NCI-H2227 treated with DMSO at 0.1 percent for 48 hours (cell line): ENCODE data around the gene TENM4.

Experiments used
- DNase-seq: peaks from one replicate; lab custom pipeline; 2025; lab: John Stamatoyannopoulos, UW

Gene TENM4

GRCh38 chr11:78810559-78811009 lies 630.2 kb downstream of the TENM4 start:
- peak; percentile 18 for DNase-seq

GRCh38 chr11:78809931-78810541 lies 630.8 kb downstream of the TENM4 start:
- DNase-seq = no peak

- no peak for DNase-seq
Observed at GRCh38 chr11:78808923-78809322, 631.9 kb downstream of the TENM4 start.

GRCh38 chr11:78807351-78807750 lies 633.5 kb downstream of the TENM4 start:
- DNase-seq = no peak

- DNase-seq = no peak
Observed at GRCh38 chr11:78806214-78807004, 634.4 kb downstream of the TENM4 start.

- DNase-seq = no peak
Observed at GRCh38 chr11:78804991-78805390, 635.8 kb downstream of the TENM4 start.

- no peak for DNase-seq
Observed at GRCh38 chr11:78803995-78804394, 636.8 kb downstream of the TENM4 start.

- no peak for DNase-seq
Observed at GRCh38 chr11:78802058-78802761, 638.6 kb downstream of the TENM4 start.

- no peak for DNase-seq
Observed at GRCh38 chr11:78801161-78801884, 639.5 kb downstream of the TENM4 start.

GRCh38 chr11:78800756-78801155 lies 640.1 kb downstream of the TENM4 start:
- DNase-seq = no peak

- DNase-seq = no peak
Observed at GRCh38 chr11:78800096-78800690, 640.6 kb downstream of the TENM4 start.

GRCh38 chr11:78798663-78799062 lies 642.2 kb downstream of the TENM4 start:
- DNase-seq = no peak

GRCh38 chr11:78797559-78797958 lies 643.3 kb downstream of the TENM4 start:
- DNase-seq = no peak

- DNase-seq = no peak
Observed at GRCh38 chr11:78796956-78797355, 643.9 kb downstream of the TENM4 start.

GRCh38 chr11:78795621-78796261 lies 645.1 kb downstream of the TENM4 start:
- DNase-seq = no peak

GRCh38 chr11:78791964-78792363 lies 648.9 kb downstream of the TENM4 start:
- DNase-seq = no peak

- DNase-seq = no peak
Observed at GRCh38 chr11:78791254-78791653, 649.6 kb downstream of the TENM4 start.

GRCh38 chr11:78790784-78791183 lies 650.0 kb downstream of the TENM4 start:
- DNase-seq = no peak

- no peak for DNase-seq
Observed at GRCh38 chr11:78789375-78789774, 651.5 kb downstream of the TENM4 start.

- no peak for DNase-seq
Observed at GRCh38 chr11:78788533-78788932, 652.3 kb downstream of the TENM4 start.

- DNase-seq = no peak
Observed at GRCh38 chr11:78787696-78788095, 653.1 kb downstream of the TENM4 start.
